ENCODE results near the gene RAE1. TPM values are rescaled to one million over a fixed set of nuclear protein-coding genes. Genes with fewer than 3 reads are reported as not detected.

The RAE1 gene
- total RNA-seq, 2 experiments from 2014 or later: 31.8 to 34.4 TPM

DNA sequence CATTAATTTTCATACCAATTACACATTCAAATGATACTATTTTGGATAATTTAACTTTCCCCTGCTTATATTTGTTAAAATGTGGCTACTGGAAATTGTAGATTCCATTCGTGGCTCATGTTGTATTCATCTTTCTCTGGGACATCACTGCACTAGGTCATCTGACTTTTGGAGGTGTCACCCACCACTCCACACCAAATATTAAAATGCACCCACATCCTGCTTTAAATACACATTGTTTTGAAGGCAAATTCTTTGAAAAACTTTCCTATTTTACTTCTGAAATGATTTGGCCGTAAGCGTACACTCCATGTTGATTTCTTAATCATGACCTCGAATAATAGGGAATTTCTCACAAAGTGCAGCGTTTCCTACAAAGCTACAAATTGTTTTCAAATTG is 31.5 kb downstream of the RAE1 start:
- POLR2A ChIA-PET: no interaction called here
- Mint-ChIP-seq H3K36me3 (peaks cover 2% of the 10 kb centered on the region), H3K27ac (no peak overlapping the region), H3K9me3 (no peaks in the 10 kb centered on the region), H3K27me3 (no peaks in the 10 kb centered on the region), H3K4me3 (peak overlapping the region; percentile 35), H3K4me1 (peaks cover 14% of the 10 kb centered on the region)
- no peak for DNase-seq
- no peak for ATAC-seq (ENCODE audit: low read depth)

DNA sequence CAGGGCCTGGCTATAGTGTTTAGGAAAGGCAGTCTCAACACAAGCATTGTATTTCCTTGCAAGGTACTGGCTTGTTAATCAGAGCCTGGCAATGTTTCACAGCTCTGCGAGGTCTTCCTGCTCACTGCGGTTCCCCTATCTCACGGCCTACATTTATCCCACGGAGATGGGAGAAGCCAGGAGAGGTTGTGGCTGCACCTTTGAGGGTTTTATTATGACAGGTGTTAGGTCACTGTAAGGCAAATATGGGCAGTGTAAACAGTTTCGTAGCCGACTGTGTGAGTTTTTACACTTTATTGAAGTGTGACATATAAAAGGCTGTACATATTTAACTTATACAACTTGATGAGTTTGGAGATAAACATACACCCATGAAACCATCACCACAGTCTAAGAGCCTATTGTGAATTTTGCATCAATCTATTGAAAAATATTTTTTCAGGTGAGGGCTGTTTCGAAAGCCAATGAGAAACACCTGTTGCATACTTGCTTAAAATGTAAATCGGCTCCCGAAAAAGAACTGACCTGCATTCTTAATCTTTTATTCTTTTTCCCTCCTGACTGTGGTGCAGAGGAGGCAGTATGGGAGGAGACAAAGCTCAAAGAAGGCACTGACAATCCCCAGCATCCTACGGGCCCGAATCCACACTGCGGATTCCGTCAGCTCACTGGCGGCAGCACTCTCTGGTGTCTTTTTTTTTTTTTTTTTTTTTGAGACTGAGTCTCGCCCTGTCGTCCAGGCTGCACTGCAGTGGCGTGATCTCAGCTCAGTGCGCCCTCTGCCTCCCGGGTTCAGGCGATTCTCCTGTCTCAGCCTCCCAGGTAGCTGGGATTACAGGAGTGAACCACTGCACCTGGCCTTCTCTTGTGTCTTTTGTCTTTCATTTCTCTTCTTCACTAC is 32.6 kb downstream of the RAE1 start:
- H3K27ac Mint-ChIP-seq: no peak overlapping the region
- no peaks in the 10 kb centered on the region for H3K27me3 Mint-ChIP-seq
- POLR2A ChIA-PET: interaction anchor here (0.7 to 1.1 kb wide), 4 partner anchors 9 to 126 kb away, joined by 3 to 6 read pairs (median 4); no protein-coding TSS in a partner anchor
- peaks cover 13% of the 10 kb centered on the region for H3K4me1 Mint-ChIP-seq
- H3K4me3 Mint-ChIP-seq: no peak overlapping the region
- no peak for ATAC-seq (ENCODE audit: low read depth)
- no peaks in the 10 kb centered on the region for H3K9me3 Mint-ChIP-seq
- DNase-seq: no peak
- no peaks in the 10 kb centered on the region for H3K36me3 Mint-ChIP-seq

- ATAC-seq (ENCODE audit: low read depth) (no peak), DNase-seq (no peak)
- POLR2A ChIA-PET: interaction anchor here (0.7 kb wide), 1 partner anchor 119 kb away, joined by 3 read pairs; no protein-coding TSS in a partner anchor
- Mint-ChIP-seq H3K36me3 (no peaks in the 10 kb centered on the region), H3K4me1 (peaks cover 13% of the 10 kb centered on the region), H3K9me3 (no peaks in the 10 kb centered on the region), H3K4me3 (no peak overlapping the region), H3K27ac (no peak overlapping the region), H3K27me3 (no peaks in the 10 kb centered on the region)
Measured at GRCh38 chr20:57384486-57384885, 33.4 kb downstream of the RAE1 start.

DNA sequence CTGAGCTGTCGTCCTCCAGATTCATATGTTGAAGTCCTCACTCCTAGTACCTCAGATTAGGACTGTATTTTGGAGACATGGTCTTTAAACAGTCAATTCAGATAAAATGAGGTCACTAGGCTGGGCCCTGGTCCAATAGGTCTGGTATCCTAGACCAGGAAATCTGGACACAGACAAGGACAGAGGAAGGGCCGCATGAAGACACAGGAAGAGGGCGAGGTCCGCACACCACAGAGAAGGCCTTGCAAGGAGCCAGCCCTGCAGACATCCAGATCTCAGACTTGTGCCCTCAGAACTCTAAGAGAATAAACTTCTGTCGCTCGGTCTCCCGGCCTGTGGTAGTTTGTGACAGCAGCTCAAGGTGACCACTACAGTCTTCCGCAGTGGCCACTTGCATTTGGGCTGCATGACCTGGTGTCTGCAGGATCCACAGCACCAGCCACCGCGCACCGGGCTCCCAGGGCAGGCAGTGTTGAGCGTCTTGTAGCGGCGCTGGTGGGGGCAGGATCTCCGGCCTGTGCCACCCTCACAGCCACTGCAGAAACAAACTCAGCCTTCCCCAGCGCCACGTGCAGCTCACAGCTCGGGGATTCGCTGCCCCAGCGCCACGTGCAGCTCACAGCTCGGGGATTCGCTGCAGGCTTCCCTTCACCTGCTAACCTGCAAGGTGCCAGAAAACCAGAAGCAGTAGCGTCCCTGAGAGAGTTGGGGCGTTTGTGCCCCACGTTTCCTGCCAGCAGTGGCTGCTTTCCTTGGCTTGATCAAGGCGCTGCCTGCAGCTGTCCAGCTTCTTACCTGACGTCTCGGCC is 34.1 kb downstream of the RAE1 start:
- no peak overlapping the region for H3K4me3 Mint-ChIP-seq
- H3K27ac Mint-ChIP-seq: no peak overlapping the region
- POLR2A ChIA-PET: no interaction called here
- no peaks in the 10 kb centered on the region for H3K9me3 Mint-ChIP-seq
- no peaks in the 10 kb centered on the region for H3K27me3 Mint-ChIP-seq
- no peak for DNase-seq
- no peak for ATAC-seq (ENCODE audit: low read depth)
- peaks cover 16% of the 10 kb centered on the region for H3K4me1 Mint-ChIP-seq
- no peaks in the 10 kb centered on the region for H3K36me3 Mint-ChIP-seq

DNA sequence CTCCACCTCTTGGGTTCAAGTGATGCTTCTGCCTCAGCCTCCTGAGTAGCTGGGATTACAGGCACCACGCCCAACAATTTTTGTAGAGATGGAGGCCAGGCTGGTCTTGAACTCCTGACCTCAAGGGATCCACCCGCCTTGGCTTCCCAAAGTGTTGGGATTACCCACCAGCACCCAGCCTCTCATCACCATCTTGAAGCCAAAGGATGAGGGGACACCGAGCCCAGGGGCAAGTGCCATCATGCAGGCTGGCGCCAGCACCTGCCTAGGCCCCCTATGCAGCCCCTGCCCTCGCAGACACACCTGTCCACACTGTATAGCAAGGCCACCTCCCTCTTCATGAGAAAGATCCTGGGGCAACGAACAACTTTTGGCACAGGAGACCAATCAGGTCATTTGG is 34.9 kb downstream of the RAE1 start:
- Mint-ChIP-seq H3K4me3 (no peak overlapping the region), H3K9me3 (no peaks in the 10 kb centered on the region), H3K27ac (no peak overlapping the region), H3K36me3 (no peaks in the 10 kb centered on the region), H3K27me3 (no peaks in the 10 kb centered on the region), H3K4me1 (peaks cover 19% of the 10 kb centered on the region)
- ATAC-seq (ENCODE audit: low read depth): no peak
- no peak for DNase-seq
- POLR2A ChIA-PET: no interaction called here

- H3K4me1 Mint-ChIP-seq: peaks cover 19% of the 10 kb centered on the region
- H3K36me3 Mint-ChIP-seq: no peaks in the 10 kb centered on the region
- ATAC-seq (ENCODE audit: low read depth) (no peak), DNase-seq (no peak)
- no peaks in the 10 kb centered on the region for H3K27me3 Mint-ChIP-seq
- H3K27ac Mint-ChIP-seq: no peak overlapping the region
- no peak overlapping the region for H3K4me3 Mint-ChIP-seq
- no peaks in the 10 kb centered on the region for H3K9me3 Mint-ChIP-seq
- POLR2A ChIA-PET: no interaction called here
Measured at GRCh38 chr20:57386762-57387161, 35.7 kb downstream of the RAE1 start.

GRCh38 chr20:57387463-57387862 is 36.4 kb downstream of the RAE1 start:
- Mint-ChIP-seq H3K36me3 (no peaks in the 10 kb centered on the region), H3K4me1 (peaks cover 12% of the 10 kb centered on the region), H3K9me3 (no peaks in the 10 kb centered on the region), H3K27me3 (no peaks in the 10 kb centered on the region), H3K4me3 (no peak overlapping the region), H3K27ac (no peak overlapping the region)
- DNase-seq (peak; percentile 29), ATAC-seq (ENCODE audit: low read depth) (no peak)
- POLR2A ChIA-PET: interaction anchor here (1.8 kb wide), 1 partner anchor 10 kb away, joined by 4 read pairs; no protein-coding TSS in a partner anchor

- H3K4me3 Mint-ChIP-seq: no peak overlapping the region
- POLR2A ChIA-PET: interaction anchor here (1.8 kb wide), 1 partner anchor 10 kb away, joined by 4 read pairs; no protein-coding TSS in a partner anchor
Measured at GRCh38 chr20:57387945-57388371, 36.9 kb downstream of the RAE1 start.

GRCh38 chr20:57388953-57389694 is 38.1 kb downstream of the RAE1 start:
- peak overlapping the region; percentile 85 for H3K4me3 Mint-ChIP-seq
- H3K36me3 Mint-ChIP-seq: peaks cover 11% of the 10 kb centered on the region
- H3K27ac Mint-ChIP-seq: peak overlapping the region; percentile 90
- ATAC-seq (ENCODE audit: low read depth) (peak; percentile 17), DNase-seq (peak; percentile 75)
- no peaks in the 10 kb centered on the region for H3K9me3 Mint-ChIP-seq
- H3K4me1 Mint-ChIP-seq: peaks cover 22% of the 10 kb centered on the region
- no peaks in the 10 kb centered on the region for H3K27me3 Mint-ChIP-seq
- POLR2A ChIA-PET: interaction anchor here (0.6 to 2.5 kb wide), 6 partner anchors 9 to 230 kb away, joined by 3 to 17 read pairs (median 8); partner anchors contain the start of gene ZBP1

More at GRCh38 chr20:57387945-57388371, 36.9 kb downstream of the RAE1 start:
- Mint-ChIP-seq H3K27ac (no peak overlapping the region), H3K27me3 (no peaks in the 10 kb centered on the region), H3K9me3 (no peaks in the 10 kb centered on the region), H3K4me1 (peaks cover 10% of the 10 kb centered on the region), H3K36me3 (peaks cover 1% of the 10 kb centered on the region)
- DNase-seq (no peak), ATAC-seq (ENCODE audit: low read depth) (no peak)

DNA sequence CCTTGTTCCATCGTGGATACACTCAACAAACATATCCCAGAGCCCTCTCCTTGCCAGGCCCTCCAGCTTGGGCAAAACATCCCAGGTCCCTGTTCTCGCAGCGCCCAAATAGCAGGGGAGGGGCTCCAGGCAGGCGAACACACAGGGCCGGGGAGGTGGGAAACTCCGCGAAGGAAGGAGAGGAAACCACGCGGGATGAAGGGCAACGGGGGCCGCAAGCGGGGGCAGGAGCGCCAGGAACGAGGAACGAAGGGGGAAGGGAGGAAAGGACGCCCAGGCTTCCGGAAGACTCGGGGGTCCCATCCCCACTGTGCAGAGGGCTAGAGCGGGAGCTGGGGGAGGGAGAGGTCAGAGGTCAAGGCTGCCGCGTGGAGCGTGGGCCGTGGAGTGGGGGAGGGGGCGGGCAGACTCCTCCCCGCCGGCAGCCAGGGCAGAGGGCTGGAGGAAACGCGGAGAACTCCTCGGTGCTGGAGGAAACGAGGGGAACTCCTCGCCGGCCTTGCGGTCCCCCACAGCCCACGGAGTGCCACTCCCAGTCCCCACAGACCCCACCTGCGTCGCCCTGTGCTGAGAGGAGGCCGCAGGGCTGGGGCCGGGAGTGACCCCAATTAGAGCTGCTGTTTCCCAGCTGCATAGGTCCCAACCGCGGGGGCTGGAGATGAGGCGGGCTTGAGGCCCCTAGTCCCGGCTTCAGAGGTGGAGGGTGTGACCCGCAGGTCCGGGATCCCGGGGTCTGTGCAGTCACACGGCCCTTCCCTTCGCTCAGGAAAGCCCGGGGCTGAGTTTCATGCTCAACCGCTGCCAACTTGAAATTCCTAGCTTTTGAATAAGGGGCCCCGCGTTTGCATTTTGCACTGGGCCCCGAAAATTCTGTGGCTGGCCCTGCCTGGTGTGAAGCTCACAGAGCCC is 38.9 kb downstream of the RAE1 start:
- Mint-ChIP-seq H3K9me3 (no peaks in the 10 kb centered on the region), H3K27ac (peak overlapping the region; percentile 90), H3K4me3 (peak overlapping the region; percentile 85), H3K4me1 (peaks cover 22% of the 10 kb centered on the region), H3K36me3 (peaks cover 18% of the 10 kb centered on the region), H3K27me3 (no peaks in the 10 kb centered on the region)
- ATAC-seq (ENCODE audit: low read depth): no peak
- peak; percentile 72 for DNase-seq
- POLR2A ChIA-PET: interaction anchor here (0.6 to 5.3 kb wide), 9 partner anchors 9 to 239 kb away, joined by 3 to 78 read pairs (median 9); partner anchors contain the start of gene ZBP1

GRCh38 chr20:57390604-57391438 is 39.8 kb downstream of the RAE1 start, which contains the start of gene RBM38:
RBM38 (plus strand) TSS chr20:57391396; CDS start chr20:57391582, 186 bp downstream.
- H3K4me3 Mint-ChIP-seq: peak within 1 kb of the TSS; percentile 89
- peaks cover 25% of the 10 kb centered on the region for H3K4me1 Mint-ChIP-seq
- peak; percentile 86 for DNase-seq
- H3K27me3 Mint-ChIP-seq: no peaks in the 10 kb centered on the region
- POLR2A ChIA-PET: interaction anchor here (0.7 to 5.3 kb wide), 10 partner anchors 8 to 910 kb away, joined by 3 to 78 read pairs (median 8); partner anchors contain the start of gene ZBP1
- H3K9me3 Mint-ChIP-seq: no peaks in the 10 kb centered on the region
- H3K27ac Mint-ChIP-seq: peak within 1 kb of the TSS; percentile 87
- peak; percentile 47 for ATAC-seq (ENCODE audit: low read depth)
- H3K36me3 Mint-ChIP-seq: peaks cover 23% of the 10 kb centered on the region
